ENCODE results near the gene DMRTC2. TPM values are rescaled to one million over a fixed set of nuclear protein-coding genes. Genes with fewer than 3 reads are reported as not detected.

The DMRTC2 gene
- not detected for total RNA-seq
- long read RNA-seq: 0 reads

GRCh38 chr19:41845001-41845050 lies at the start of gene DMRTC2:
DMRTC2 (plus strand) TSS chr19:41845042; CDS start chr19:41847429, 2,387 bp downstream.
- DNase-seq (ENCODE audit: missing footprints) (no peak), ATAC-seq (no peak)
- intact Hi-C loops (cut with DNase I): no loop called here

DNA sequence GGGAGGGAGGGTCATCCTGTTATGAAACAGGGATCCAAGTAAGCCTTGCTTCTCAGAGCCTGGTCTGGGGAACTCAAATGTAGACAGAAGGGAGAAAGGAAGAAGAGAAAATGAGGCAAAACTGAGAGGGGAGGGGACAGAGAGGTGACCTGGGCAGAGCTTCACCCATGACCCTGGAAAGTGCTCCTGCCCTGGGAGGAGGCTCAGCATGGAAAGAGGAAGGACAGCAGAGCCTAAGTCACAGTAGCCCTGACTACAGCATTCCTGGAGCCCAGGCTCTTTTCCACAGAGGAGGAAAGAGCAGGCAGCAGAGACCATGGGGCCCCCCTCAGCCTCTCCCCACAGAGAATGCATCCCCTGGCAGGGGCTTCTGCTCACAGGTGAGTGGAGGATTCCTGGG lies 48.5 kb upstream of the DMRTC2 start, which contains the start of gene CEACAM3:
Gene CEACAM3 (plus strand): TSS at position 226 of the 400 bp plus-strand sequence. CDS start 91 bp downstream, at position 317.
- DNase-seq (ENCODE audit: missing footprints) (no peak), ATAC-seq (peak; percentile 54)
- intact Hi-C loops (cut with DNase I): no loop called here

DNA sequence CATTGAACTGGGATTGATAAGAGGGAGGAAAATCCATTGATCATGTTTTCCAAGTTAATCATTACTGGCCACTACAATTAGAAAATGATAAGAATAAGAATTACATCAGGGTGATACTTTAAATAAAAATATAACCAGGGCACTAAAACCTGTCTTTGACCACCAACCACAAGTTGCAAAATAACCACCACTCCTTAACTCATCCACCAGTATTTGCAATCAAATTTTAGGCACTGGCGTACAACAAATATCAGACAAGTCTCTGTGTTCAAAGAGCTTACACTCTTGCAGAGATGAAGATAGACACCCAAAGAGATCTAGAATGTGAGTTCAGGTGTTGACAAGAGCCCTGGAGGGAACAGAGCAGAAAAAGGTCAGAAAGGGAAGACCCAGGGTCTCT lies 47.9 kb upstream of the DMRTC2 start:
- intact Hi-C loops (cut with DNase I): no loop called here
- DNase-seq (ENCODE audit: missing footprints): no peak
- ATAC-seq: no peak

- ATAC-seq: no peak
- intact Hi-C loops (cut with DNase I): no loop called here
Observed at GRCh38 chr19:41799444-41800000, 45.3 kb upstream of the DMRTC2 start.

GRCh38 chr19:41801031-41801430 lies 43.8 kb upstream of the DMRTC2 start:
- intact Hi-C loops (cut with DNase I): no loop called here
- ATAC-seq (no peak), DNase-seq (ENCODE audit: missing footprints) (no peak)

More at GRCh38 chr19:41799444-41800000, 45.3 kb upstream of the DMRTC2 start:
- no peak for DNase-seq (ENCODE audit: missing footprints)

- intact Hi-C loops (cut with DNase I): no loop called here
- DNase-seq (ENCODE audit: missing footprints): no peak
- peak; percentile 46 for ATAC-seq
Observed at GRCh38 chr19:41801792-41802211, 43.0 kb upstream of the DMRTC2 start.

- intact Hi-C loops (cut with DNase I): no loop called here
- DNase-seq (ENCODE audit: missing footprints): no peak
- ATAC-seq: no peak
Observed at GRCh38 chr19:41802770-41803169, 42.1 kb upstream of the DMRTC2 start.

DNA sequence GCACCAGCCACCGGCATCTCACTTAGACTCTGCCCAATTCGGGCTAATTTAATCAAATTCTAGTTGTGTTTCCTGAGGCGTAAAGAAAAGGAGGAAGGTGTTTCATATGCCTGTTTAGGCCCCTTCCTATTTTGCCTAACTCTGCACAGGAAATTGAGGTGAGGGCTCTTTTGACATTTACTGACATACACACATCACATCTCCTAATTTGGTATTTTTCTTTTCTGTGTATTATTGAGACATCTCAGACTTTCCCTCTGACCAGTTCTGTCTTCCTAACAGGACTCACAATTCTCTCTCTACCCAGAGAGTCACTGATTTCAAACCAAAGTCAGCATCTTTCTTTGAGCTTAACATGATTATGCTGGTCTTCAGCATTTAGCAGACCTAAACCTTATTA lies 40.5 kb upstream of the DMRTC2 start:
- intact Hi-C loops (cut with DNase I): no loop called here
- no peak for ATAC-seq
- no peak for DNase-seq (ENCODE audit: missing footprints)

DNA sequence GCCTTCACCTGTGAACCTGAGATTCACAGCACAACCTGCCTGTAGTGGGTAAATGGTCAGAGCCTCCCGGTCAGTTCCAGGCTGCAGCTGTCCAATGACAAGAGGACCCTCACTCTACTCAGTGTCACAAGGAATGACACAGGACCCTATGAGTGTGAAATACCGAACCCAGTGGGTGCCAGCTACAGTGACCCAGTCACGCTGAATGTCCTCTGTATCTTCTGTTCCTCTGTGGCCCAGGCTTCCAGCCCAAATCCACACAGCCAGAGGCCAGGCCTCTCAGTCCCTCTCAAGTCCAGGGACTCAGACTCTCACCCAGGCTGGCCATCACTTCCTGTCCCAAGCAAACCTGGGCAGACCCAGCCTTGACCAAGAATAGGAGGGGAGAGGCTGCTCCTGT lies 37.7 kb upstream of the DMRTC2 start:
- intact Hi-C loops (cut with DNase I): no loop called here
- DNase-seq (ENCODE audit: missing footprints): no peak
- ATAC-seq: no peak

GRCh38 chr19:41808663-41809566 lies 35.9 kb upstream of the DMRTC2 start:
- DNase-seq (ENCODE audit: missing footprints) (peak; percentile 83), ATAC-seq (peak; percentile 70)
- intact Hi-C loops (cut with DNase I): no loop called here

- intact Hi-C loops (cut with DNase I): no loop called here
- ATAC-seq (no peak), DNase-seq (ENCODE audit: missing footprints) (no peak)
Observed at GRCh38 chr19:41810301-41810700, 34.5 kb upstream of the DMRTC2 start.

GRCh38 chr19:41811036-41811435 lies 33.8 kb upstream of the DMRTC2 start:
- intact Hi-C loops (cut with DNase I): no loop called here
- DNase-seq (ENCODE audit: missing footprints) (peak; percentile 74), ATAC-seq (peak; percentile 38)

GRCh38 chr19:41811981-41812380 lies 32.9 kb upstream of the DMRTC2 start:
- no peak for ATAC-seq

GRCh38 chr19:41813911-41814310 lies 30.9 kb upstream of the DMRTC2 start:
- ATAC-seq: no peak
- intact Hi-C loops (cut with DNase I): no loop called here
- no peak for DNase-seq (ENCODE audit: missing footprints)

More at GRCh38 chr19:41811981-41812380, 32.9 kb upstream of the DMRTC2 start:
- no peak for DNase-seq (ENCODE audit: missing footprints)
- intact Hi-C loops (cut with DNase I): no loop called here

GRCh38 chr19:41815301-41815700 lies 29.5 kb upstream of the DMRTC2 start:
- ATAC-seq (no peak), DNase-seq (ENCODE audit: missing footprints) (no peak)
- intact Hi-C loops (cut with DNase I): no loop called here

DNA sequence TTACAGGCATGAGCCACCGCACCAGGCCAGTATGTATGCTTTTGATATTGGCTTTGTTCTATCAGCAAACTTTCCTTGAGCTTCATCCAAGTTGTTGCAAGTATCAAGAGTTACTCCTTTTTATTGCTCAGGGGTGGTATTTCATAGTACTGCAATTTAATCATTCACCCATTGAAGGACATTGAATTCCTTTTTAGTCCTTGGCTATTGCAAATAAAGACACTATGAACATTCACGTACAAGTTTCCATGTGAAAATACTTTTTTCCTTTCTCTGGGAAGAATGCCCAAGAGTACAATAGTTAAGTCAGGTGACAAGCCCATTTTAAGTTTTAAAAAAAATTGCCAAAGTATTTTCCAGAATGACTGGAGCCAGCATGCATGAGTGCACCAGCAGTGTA lies 28.1 kb upstream of the DMRTC2 start:
- ATAC-seq: no peak
- intact Hi-C loops (cut with DNase I): no loop called here
- DNase-seq (ENCODE audit: missing footprints): no peak

- intact Hi-C loops (cut with DNase I): no loop called here
- ATAC-seq (no peak), DNase-seq (ENCODE audit: missing footprints) (no peak)
Observed at GRCh38 chr19:41821003-41821735, 23.7 kb upstream of the DMRTC2 start.

DNA sequence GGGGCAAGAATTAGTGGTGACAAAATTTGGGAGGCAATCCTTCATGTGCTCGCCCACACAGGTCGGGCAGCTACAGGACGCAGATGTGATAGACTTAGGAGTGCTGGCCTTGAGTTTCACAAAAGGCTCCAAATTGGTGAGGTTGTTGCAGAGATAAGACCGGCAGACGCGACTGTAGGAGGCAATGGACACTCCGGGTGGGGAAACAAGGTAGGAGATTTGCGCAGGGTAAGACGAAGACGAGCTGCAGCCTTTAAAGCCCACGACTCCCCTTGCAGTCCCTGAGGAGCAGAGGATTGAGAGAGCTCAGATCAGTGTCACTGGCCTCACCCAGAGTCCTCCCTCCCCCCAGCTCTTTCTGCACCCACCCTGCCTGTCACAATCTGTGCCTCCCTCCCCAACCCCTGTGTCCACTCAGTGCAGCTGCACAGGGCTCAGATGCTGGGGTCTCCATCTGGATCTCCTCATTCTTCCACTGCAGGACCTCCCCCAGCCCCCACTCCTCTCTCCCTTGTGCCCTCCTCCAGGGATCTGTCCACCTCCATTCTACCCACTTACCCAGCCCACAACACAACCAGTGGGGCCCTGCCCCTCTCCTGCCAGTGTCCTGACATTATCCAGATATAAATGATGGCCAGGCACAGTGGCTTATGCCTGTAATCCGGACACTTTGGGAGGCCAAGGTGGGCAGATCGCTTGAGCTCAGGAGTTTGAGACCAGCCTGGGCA lies 6.7 kb upstream of the DMRTC2 start:
- ATAC-seq (no peak), DNase-seq (ENCODE audit: missing footprints) (no peak)
- intact Hi-C loops (cut with DNase I): no loop called here

DNA sequence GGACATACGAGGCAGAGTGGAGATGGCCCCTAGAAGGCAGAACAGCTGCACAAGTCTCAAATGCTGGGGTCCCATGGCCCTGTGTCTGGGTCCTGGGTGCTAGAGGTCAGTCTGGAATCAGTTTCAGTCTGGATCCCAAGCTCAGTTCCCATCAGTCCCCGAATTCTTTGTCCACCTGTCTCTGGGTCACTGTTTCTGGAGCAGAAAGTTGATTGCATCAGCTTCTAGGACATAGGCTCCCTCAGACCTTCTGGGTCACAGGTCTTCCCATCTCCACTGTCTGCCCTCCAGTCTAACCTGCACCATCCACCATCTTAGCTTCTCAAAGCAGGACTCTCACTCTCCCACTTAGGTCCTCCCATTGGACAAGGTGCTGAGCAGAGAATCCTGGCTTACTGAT lies 5.6 kb upstream of the DMRTC2 start:
- no peak for DNase-seq (ENCODE audit: missing footprints)
- no peak for ATAC-seq
- intact Hi-C loops (cut with DNase I): no loop called here

GRCh38 chr19:41843371-41843770 lies 1.5 kb upstream of the DMRTC2 start:
- no peak for DNase-seq (ENCODE audit: missing footprints)
- intact Hi-C loops (cut with DNase I): no loop called here
- no peak for ATAC-seq

Measured in Right ventricle myocardium inferior (tissue), 1 donor.